DMS153 treated with DMSO at 0.1 percent for 48 hours (cell line): ENCODE results near the gene MINPP1.

Experiments used
- DNase-seq: peaks from one replicate; lab custom pipeline; 2025; ENCODE audit not compliant: unreplicated experiment; lab: John Stamatoyannopoulos, UW

MINPP1 gene

DNA sequence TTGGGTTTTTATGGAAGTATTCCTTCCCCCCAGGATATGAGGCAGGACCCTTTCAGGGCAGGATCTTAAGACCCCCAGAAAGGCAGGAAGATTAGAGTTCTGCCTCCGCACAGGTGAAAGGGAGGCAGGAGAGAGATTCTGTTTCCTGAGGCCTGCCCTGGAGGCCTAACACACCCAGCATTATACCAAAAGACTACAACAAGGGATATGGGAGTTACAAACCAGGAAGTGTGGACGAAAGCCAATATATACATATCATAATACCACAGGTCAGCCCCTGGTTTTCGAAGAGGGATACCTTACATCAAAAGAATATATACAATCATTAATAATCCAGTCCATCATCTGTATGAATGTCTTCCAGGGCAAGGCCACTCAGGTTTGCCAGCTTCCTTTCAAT lies 14.2 kb downstream of the MINPP1 start:
- no peak for DNase-seq

DNA sequence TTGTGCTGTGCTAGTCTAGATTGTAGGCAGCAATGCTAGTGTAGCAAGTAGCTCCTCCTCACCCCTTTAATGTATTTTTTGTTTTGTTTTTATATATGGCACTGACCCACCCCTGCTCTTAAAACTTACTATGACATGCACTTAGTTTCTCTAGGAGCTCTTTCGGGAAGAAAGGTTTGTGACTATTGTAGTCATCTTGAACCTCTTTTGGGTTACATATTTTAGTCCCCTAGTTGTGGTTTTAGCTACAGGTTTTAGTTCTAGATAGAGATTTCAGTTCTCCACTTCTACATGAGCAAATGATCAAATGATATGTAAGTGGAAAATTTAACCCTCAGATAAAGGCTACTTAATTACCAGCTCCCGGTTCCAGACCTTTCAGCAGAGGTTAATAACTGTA lies 14.9 kb downstream of the MINPP1 start:
- no peak for DNase-seq

DNA sequence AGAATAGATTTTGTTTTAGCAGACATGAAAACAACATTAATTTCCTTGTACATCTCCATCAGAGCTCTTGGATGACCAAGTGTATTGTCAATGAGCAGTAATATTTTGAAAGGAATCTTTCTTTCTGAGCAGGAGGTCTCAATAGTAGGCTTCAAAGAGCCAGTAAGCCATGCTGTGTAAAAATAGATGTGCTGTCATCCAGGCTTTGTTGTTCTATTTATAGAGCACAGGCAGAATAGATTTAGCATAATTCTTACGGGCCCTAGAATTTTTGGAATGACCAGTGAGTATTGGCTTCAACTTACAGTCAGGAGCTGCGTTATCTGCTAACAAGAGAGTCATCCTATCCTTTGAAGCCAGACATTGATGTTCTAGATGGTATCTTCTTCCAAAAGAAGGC lies 19.0 kb downstream of the MINPP1 start:
- DNase-seq: no peak

DNA sequence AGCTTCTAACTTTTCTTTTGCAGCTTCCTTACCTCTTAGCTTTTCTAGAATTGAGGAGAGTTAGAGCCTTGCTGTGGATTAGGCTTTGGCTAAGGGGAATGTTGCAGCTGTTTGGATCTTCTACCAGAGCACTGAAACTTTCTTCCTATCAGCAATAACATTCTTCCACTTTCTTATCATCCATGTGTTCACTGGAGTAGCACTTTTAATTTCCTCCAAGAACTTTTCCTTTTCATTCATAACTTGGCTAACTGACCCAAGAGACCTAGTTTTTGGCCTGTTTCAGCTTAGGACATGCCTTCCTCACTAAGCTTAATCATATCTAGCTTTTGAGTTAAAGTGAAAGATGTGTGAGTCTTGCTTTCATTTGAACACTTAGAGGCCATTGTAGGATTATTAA lies 19.6 kb downstream of the MINPP1 start:
- no peak for DNase-seq

DNA sequence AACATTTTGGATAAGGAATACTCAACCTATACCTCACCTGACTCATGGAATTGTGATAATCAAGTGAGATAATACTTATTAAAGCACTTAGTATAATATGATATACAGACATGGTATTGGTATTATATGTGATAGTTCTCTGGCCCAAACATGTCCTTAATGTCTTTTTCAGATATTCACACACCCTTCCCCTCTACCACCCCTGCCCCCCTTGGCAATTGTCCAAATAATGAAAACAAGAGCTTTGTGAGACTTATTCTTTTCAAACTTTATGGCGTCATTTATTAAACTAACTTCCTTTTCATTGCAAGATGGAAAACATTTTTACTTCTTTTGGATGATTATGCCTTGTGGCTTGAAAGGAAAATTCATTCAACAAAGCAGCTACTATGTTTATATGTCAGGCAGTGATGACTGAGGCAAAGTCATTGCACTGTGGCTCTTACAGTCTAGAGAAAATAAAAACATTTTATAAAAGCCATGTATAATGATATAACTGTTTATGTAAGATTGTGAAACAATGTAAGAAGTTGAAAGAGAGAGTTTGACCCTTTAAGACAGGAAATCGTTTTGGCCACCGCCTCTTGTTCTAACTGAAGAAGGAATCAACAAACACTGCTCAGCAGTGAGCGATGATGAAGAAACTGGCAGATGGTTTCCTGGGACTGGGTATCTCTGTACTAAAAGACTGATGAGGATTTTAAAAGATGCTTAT lies 27.4 kb downstream of the MINPP1 start:
- DNase-seq: no peak

DNA sequence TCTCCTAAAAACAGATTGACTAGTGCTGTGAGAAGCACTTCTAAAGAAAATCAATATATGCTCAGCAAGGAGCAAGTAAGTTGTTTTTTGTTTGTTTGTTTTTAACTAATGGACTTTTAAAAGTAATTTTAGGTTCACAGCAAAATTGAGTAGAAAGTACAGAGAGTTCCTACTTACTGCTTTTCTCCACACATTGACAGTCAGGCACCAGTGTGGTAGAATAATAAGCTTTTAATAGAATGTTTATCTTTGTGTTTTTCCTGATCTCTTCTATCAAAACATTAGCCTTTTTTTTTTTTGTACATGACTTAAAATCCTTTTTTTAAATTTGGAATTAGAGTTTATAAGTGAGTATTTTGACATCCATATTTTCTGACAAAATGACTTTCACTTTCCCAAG lies 28.0 kb downstream of the MINPP1 start:
- DNase-seq: no peak

DNA sequence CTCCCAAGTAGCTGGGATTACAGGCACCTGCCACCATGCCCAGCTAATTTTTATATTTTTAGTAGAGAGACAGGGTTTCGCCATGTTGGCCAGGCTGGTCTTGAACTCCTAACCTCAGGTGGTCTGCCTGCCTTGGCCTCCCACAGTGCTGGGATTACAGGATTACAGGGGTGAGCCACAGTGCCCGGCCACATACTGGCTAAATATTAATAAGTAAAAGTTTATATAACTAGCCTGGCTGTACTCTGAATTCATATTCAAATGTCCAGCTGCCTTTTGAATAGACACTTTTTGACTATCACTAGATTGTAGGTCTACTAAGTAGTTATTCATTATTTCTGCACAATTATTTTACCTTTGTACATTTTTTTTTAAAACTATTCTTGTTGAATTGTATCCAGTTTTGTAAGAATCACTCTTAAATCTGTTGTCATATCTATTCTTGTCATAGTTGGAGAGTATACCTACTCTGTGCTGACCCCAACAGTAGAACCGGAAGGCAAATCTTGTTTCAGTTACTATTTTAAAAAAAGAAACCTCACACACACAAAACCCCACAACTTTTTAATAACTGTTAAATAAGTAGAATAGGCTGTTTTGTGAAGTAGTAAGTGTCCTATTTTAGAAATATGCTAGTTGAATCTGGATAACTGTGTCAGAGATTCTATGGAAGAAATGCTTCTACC lies 29.6 kb downstream of the MINPP1 start:
- no peak for DNase-seq

DNA sequence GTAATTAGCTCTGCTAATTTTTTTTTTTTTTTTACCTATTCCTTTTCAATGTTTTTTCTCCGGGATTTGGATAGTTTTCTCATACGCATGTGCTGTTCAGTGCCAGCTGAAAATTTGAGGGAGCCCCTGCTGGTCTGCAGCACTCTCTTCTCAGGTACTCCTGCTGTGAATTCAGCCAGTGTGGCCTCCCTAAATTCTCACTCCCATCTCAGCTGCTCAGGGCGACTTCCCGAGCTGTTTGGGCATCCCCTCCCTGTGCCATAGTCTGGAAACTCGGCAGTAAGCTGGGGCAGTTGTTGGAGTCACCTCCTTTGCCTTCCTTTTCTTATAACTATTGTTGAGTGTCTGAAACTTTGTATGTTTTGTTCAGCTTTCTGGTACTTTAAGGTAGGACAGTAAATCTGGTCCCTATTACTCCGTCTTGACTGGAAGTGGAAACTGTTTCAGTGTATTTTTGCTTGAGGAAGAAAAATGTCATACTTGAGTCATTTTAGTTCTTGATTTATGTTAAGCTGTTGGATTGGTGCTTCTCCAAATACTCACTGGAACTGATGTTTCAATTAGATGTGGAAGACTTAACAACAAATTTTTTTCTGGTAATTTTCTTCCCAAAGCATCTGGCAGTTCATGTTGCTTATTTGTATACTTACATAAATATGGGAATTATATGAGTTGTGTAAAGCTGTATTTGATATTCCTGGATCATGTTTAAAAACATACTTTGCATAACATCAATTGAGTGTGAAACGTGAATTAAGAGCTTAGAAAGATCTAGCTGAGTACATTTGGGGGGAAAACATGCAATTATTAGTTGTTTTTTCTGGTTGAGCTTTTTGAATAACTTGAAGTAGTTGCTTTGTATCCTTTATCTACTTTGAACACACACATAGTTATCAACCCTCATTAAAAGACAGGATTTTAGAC lies 33.7 kb downstream of the MINPP1 start:
- DNase-seq: no peak

DNA sequence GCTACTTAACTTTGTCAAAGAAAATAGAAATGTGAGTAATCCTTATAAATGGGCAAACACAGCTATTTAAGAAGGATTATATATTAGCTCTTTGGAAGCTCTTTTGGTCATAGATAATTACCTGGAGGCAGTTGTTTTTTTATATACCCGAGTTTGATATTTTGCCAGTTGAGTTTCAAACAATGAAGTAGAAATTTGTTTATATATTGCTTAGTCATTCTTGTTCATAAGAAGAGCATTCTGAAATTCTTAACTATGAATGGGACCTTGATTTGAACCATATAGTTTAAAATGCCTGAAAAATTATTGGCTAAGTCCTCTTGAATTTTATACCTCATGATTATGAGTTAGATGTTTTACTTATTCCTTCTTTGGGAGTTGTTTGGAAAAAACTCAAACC lies 36.4 kb downstream of the MINPP1 start:
- DNase-seq: no peak

DNA sequence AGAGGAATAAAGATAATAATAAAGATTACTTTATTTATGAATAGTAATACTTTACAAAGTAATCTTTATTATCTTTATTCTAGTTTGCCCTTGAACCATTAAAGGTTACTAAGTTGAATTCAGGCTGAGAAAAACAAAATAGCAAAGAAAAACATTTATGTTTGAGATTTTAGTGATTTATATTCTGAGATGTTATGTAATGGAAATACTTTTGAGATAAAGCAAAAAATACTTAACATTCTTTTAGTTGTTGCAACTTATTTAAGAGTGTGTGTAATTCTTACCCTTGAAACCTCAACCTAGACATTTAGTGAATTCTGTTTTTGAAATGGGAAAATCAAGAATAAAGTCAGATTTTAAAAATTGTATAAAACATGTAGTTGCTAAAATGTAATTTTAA lies 40.0 kb downstream of the MINPP1 start:
- DNase-seq: no peak

DNA sequence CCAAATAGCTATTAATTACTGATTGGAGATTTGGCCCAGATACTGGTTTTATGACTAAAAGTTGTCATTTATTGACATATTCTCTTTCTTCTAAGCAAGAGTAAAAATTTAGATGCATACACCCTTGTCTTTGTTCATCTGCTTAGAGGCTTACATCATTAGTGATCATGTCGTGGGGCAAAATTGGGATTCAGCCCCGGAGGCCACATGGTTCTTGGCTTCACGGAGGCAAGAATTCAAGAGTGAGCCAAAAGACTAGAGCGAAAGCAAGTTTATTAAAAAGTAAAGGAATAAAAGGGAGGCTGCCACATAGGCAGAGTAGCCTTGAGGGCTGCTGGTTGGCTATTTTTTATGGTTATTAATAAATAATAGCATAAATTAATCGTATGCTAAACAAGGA lies 41.1 kb downstream of the MINPP1 start:
- no peak for DNase-seq

DNA sequence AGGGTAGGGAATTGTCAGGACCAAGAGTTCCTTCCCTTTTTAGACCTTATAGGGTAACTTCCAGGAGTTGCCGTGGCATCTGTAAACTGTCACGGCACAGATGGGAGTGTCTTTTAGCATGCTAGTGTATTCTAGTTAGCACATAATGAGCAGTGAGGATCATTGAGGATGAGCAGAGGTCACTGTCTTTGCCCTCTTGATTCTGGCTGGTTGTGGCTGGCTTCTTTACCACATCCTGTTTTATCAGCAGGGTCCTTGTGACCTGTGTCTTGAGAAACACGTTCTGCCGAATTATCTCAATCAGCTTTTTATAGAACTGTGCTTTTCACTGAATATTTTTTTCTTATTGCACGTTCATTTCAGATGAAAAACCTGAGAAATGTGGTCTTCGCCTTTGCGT lies 41.5 kb downstream of the MINPP1 start:
- no peak for DNase-seq

DNA sequence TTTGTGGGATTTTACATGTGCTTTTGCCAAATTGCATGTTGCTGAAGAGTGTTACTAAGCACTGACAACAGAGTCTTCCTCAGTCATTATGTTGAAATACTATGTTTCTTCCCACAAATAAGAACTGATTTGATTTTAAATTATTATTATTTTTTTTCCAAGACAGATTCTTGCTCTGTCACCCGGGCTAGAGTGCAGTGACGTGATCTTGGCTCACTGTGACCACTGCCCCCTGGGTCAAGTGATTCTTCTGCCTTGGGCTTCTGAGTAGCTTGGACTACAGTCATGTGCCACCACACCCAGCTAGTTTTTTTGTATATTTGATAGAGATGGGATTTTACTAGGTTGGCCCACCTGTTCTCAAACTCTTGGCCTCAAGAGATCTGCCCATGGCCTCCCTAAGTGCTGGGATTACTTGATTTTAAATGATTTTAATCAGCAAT lies 42.3 kb downstream of the MINPP1 start:
- no peak for DNase-seq

DNA sequence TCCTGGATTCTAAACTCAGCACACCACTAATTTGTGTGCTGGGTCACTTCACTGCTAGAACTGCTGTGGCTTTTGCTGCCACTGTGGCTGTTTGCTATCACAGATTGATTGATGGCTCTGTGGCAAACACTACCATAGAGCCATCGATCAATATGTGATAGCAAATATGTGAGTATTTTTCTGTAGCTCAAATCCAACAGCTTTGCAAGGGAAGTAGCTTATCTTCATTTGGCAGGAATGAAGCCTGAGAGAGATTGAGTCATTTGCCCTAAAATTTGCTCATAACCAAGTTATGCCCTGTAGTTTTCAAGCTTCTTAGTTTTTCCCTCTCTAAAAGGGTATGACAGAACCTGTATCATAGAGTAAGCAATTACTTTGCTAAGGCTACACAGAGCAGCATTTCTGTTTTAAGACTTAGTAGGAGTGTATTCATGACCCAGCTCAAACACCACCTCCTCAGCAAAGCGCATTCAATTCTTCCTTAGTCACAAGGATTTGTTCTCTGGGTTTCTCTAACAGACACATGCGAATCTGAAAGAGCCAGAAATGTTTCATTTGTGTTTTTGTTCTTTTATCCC lies 43.1 kb downstream of the MINPP1 start:
- no peak for DNase-seq

DNA sequence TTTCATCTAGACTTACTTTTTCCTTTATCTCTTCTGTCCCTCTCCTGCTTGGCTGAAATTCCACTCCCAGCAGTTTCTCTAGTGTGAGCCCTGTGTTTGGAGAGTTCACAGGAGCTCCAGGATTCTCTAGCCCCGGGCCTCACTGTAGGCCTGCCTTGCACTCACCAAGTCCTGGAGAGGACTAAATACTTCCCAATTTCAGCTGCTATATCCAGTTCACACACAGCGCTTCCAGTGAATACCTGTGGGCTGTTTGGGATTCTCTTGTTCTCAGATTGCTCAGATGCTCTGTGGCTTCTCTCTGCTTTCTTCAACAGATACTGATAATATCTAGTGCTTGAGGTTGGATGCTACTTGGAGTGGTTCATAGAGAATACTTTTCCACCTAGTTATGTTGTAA lies 46.0 kb downstream of the MINPP1 start:
- no peak for DNase-seq

DNA sequence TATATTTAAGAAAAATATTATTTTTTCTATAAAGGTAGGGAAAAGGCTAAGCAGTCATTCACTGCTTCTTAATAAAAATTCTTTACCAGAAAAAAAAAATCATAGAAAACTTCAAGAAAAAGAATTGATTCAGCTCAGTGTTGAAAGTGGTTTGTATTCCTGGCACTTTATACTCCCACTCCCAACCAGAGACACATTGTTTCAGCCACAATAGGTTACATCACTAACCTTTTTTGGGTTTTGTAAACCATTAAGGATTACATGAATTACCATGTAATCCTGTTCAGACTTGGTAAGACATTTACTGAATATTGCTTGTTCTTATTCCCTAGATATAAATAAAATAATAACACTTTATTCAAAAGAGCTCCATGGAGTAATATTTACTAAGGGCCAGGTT lies 46.6 kb downstream of the MINPP1 start:
- no peak for DNase-seq

DNA sequence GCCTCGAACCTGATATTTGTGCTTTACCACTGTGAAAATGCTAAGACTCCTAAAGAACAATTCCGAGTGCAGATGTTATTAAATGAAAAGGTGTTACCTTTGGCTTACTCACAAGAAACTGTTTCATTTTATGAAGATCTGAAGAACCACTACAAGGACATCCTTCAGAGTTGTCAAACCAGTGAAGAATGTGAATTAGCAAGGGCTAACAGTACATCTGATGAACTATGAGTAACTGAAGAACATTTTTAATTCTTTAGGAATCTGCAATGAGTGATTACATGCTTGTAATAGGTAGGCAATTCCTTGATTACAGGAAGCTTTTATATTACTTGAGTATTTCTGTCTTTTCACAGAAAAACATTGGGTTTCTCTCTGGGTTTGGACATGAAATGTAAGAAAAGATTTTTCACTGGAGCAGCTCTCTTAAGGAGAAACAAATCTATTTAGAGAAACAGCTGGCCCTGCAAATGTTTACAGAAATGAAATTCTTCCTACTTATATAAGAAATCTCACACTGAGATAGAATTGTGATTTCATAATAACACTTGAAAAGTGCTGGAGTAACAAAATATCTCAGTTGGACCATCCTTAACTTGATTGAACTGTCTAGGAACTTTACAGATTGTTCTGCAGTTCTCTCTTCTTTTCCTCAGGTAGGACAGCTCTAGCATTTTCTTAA lies 47.7 kb downstream of the MINPP1 start:
- no peak for DNase-seq

DNA sequence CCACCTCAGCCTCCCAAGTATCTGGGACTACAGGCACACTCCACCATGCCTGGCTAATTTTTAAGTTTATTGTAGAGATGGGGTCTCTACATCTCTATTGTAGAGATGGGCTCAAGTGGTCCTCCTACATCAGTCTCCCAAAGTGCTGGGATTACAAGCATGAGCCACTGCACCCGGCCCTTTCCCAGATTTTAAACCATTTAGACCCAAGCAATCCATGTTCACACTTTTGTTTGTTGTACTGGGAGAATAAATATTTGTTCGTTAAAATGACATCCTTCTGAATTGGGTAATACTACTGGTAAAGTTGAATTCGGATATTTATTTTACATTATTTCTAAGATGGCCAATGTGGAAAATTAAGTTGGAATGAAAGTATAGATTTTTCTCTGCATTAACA lies 52.7 kb downstream of the MINPP1 start:
- no peak for DNase-seq

DNA sequence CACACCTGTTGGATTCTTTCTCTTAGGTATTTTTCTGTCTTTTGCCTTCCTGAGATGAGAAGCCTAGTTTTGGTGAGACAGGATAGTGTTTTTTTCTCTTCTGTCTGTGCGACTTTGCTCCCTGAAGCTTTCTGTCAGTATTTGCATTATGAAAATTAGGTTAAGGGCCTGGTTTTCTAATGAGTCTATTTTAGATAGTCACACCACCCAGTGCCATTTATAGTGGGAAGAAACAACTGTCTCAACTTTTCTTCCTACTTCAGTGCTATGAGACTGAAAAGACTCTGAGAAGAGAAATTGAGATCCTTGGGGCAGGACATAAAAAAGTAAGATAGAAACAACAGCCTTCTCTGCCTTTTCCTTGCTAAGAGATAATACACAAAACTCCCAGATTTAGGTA lies 53.6 kb downstream of the MINPP1 start:
- no peak for DNase-seq

DNA sequence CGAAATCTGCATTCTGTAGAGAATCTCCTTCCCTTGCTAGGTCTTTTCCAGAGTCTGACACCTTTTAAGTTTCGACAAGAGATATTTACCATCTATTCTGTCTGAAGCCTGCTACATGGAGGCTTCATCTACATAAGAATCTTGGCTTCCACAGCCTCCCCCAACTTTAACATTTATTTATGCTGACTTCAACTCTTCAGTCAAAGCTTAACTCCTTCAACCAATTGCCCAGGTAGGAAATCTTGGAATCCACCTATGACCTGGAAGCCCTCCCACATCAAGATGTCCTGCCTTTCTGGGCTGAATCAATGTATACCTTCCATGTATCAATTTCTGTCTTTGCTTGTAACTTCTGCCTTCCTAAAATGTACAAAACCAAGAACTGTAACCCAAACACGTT lies 54.7 kb downstream of the MINPP1 start:
- DNase-seq: no peak
